Fibroblast of pulmonary artery (primary cell): ENCODE results near the gene LILRA1.
"Not testable (repeated sequence)": the region's sequence is repeated elsewhere in the genome, so short reads cannot be mapped to it uniquely, and the experiment has no call there.

Source experiments
- DNase-seq: peaks from one replicate; pipeline ENCODE4 v3.0.0-alpha.2; 2010; ENCODE audit warnings: low read depth
- H3K4me3 ChIP-seq: replicated peaks from 2 replicates; pipeline ENCODE4 v1.5.1; 2011; ENCODE audit warnings: low read depth, mild to moderate bottlenecking, control low read depth, low read length, moderate library complexity
- TF ChIP-seq, protein P1 (sequence below): IDR thresholded peaks from 2 replicates; pipeline ENCODE4 v1.5.1; 2011; ENCODE audit warnings: mild to moderate bottlenecking, control low read depth, low read length, inconsistent platforms; ENCODE audit errors: missing control alignments

The LILRA1 gene

GRCh38 chr19:54586397-54586796 is 7.0 kb upstream of the LILRA1 start:
- no peak for DNase-seq

GRCh38 chr19:54587026-54587425 is 6.4 kb upstream of the LILRA1 start:
- TF ChIP-seq, protein P1, sequence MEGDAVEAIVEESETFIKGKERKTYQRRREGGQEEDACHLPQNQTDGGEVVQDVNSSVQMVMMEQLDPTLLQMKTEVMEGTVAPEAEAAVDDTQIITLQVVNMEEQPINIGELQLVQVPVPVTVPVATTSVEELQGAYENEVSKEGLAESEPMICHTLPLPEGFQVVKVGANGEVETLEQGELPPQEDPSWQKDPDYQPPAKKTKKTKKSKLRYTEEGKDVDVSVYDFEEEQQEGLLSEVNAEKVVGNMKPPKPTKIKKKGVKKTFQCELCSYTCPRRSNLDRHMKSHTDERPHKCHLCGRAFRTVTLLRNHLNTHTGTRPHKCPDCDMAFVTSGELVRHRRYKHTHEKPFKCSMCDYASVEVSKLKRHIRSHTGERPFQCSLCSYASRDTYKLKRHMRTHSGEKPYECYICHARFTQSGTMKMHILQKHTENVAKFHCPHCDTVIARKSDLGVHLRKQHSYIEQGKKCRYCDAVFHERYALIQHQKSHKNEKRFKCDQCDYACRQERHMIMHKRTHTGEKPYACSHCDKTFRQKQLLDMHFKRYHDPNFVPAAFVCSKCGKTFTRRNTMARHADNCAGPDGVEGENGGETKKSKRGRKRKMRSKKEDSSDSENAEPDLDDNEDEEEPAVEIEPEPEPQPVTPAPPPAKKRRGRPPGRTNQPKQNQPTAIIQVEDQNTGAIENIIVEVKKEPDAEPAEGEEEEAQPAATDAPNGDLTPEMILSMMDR = no peak
- H3K4me3 ChIP-seq = no peak overlapping the region
- DNase-seq = no peak

More at GRCh38 chr19:54586397-54586796, 7.0 kb upstream of the LILRA1 start:
- no peak overlapping the region for H3K4me3 ChIP-seq
- TF ChIP-seq, protein P1 = no peak

DNA sequence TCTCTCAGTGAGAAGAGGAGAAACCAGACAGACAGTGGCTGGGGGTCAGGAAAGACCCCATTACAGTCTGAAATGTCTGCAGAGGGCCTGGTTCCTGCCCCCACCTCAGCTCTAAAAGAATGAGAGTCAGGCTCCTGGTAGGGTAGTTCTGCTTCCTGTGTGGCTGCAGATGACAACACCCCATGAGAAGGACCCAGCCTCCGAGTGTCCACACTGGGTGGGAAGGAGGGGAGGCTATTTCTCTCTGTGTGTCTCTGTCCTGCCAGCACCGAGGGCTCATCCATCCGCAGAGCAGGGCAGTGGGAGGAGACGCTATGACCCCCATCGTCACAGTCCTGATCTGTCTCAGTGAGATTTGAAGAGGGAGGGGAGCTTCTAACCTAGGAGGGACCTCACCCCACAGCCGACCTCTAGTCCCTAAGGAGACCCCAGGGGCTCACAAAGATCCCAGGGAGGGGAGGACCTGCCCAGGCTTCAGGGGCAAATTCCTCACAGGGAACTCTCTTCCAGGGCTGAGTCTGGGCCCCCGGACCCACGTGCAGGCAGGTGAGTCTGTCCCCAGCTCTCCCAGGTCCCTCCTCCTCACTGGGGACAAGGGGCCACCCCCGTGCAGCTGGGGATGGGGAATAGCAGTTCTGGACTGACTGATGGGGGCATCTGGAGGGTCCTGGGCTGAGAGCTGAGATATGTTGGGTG is 647 bp downstream of the LILRA1 start:
- not testable (repeated sequence) for H3K4me3 ChIP-seq, DNase-seq

DNA sequence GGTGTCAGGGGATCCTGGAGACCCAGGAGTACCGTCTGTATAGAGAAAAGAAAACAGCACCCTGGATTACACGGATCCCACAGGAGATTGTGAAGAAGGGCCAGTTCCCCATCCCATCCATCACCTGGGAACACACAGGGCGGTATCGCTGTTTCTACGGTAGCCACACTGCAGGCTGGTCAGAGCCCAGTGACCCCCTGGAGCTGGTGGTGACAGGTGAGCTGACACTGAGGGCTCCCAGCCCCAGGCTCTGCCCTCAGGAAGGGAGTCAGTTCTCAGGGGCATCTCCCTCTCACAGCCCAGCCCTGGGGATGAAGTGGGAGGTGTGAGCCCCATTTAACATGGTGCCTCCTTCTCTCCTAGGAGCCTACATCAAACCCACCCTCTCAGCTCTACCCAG is 1.3 kb downstream of the LILRA1 start:
- no peak overlapping the region for H3K4me3 ChIP-seq
- no peak for DNase-seq
- TF ChIP-seq, protein P1 = no peak

GRCh38 chr19:54595680-54596436 is 2.4 kb downstream of the LILRA1 start:
- not testable (repeated sequence) for DNase-seq, H3K4me3 ChIP-seq

DNA sequence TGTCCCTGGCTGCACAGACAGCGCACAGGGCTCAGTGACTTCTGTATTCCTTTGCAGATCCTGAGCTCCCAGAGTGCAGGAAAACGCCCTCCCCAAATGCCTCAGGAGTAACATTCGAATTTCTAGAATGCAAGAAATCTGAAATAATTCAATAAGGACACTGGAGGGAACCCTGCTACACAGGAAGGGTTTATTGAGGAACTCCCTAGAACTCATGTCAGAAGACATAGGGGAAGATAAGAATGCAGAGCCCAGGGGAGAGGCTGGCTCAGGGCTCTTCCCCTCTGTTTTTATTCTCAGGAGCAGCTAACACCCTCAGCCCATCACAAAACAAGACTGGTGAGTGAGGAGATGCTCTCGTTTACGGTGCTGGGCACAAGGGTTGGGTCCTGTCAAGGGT is 6.8 kb downstream of the LILRA1 start:
- TF ChIP-seq, protein P1 = no peak
- no peak for DNase-seq

GRCh38 chr19:54606230-54606629 is 12.8 kb downstream of the LILRA1 start:
- no peak overlapping the region for H3K4me3 ChIP-seq
- TF ChIP-seq, protein P1 = no peak
- no peak for DNase-seq

More for the DNA sequence above, 6.8 kb downstream of the LILRA1 start:
- H3K4me3 ChIP-seq = no peak overlapping the region
